ENCODE results near the gene TNFSF4.
A peak's percentile ranks its signal among the peaks of the same experiment; 100 is the strongest.
"Not testable (repeated sequence)": the region's sequence is repeated elsewhere in the genome, so short reads cannot be mapped to it uniquely, and the experiment has no call there.

TNFSF4 gene

GRCh38 chr1:173161510-173162221 lies 45.5 kb downstream of the TNFSF4 start:
- peak in 1 of 2 donors; percentile 8 for DNase-seq

- not testable (repeated sequence) for DNase-seq
Measured at GRCh38 chr1:173153964-173154363, 53.2 kb downstream of the TNFSF4 start.

GRCh38 chr1:173153503-173153902 lies 53.6 kb downstream of the TNFSF4 start:
- no peak for DNase-seq

GRCh38 chr1:173152598-173152997 lies 54.5 kb downstream of the TNFSF4 start:
- DNase-seq, result peak; percentile 60 to 73

- no peak for DNase-seq
Measured at GRCh38 chr1:173150795-173151194, 56.3 kb downstream of the TNFSF4 start.

DNA sequence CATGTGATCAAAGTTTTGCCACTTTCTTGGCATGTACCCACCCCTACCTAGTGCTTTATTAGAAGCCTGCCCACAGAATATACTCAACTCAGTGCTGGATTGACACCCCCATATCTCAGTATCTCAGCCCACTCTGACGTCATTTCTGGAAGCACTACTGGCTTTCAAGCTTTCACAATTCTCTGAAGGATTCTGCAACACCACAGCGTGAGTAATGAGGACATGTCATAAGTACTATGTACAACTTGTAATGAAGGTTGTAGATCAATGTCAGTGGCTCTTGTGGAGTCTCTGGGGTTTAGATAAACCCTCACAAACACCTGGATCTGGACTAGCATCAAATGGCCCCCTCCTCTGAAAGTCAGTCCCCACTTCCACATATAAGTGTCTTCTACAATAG lies 57.2 kb downstream of the TNFSF4 start:
- peak; percentile 92 to 93 for DNase-seq

DNA sequence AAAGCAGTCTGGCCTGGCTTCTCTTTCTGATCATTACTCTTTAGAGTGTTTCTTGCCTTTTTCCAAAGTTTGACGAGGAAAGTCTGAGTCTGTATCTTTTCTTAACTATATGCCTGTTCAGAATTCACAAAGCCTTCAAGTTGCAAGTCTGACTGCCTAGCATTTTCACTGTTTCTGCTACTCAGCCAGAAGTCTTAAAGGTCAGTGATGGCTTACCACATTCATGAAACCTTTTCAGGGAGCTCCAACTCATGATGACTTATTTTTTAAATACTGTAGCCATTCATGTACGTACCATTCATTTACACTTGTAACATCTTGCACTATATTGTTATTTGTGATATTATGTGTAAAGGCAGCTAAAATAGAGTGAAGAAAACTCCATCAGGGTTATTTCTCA lies 58.2 kb downstream of the TNFSF4 start:
- no peak for DNase-seq

DNA sequence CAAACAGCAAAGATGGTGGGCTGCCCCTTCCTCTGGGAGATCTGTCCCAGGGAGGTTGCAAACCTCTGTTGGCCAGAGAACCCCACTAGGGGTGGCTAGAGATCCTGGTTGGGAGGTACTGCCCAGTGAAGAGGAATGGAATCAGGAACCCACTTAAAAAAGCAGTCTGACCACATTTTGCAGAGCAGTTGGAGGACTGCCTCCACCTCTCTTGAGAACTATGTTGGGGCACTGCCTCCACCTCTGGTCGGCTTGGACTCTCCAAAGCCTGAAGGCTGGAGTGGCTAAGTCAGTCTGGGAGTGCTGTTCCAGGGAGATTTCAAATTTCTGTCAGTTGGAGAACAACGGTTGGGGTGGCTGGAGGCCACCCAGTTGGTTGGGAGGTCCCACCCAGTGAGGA lies 58.6 kb downstream of the TNFSF4 start:
- no peak for DNase-seq

GRCh38 chr1:173140733-173141132 lies 66.4 kb downstream of the TNFSF4 start:
- DNase-seq, result no peak

GRCh38 chr1:173139706-173140105 lies 67.4 kb downstream of the TNFSF4 start:
- no peak for DNase-seq

GRCh38 chr1:173137107-173137706 lies 69.9 kb downstream of the TNFSF4 start:
- no peak for DNase-seq

GRCh38 chr1:173134800-173135199 lies 72.3 kb downstream of the TNFSF4 start:
- no peak for DNase-seq

DNA sequence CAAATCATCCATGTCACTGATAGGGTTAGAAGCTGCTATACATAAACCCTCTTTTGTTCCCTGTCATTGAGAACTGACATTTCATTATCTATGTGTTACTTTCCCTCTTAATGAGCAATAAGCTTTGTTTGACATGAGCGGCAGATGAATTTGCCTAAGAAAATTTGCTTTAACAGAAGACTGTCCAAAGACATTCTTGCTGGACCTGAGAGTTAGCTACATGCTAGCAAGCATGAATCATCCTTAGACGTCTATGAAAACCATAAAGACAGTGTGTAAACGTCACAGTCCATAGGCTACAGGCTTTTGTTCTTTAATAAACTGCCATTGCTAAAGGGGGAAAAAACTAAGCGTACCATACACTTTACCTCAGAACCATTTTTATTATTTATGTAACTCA lies 73.1 kb downstream of the TNFSF4 start:
- no peak for DNase-seq
